ENCODE results near the gene AAK1. TPM values are rescaled to one million over a fixed set of nuclear protein-coding genes. Genes with fewer than 3 reads are reported as not detected.

The AAK1 gene
- total and polyA plus RNA-seq, 2 experiments from 2014 or later: 39.0 to 52.4 TPM

GRCh38 chr2:69687971-69688611 lies 44.6 kb upstream of the AAK1 start (continued):
- TF ChIP-seq, protein P1, sequence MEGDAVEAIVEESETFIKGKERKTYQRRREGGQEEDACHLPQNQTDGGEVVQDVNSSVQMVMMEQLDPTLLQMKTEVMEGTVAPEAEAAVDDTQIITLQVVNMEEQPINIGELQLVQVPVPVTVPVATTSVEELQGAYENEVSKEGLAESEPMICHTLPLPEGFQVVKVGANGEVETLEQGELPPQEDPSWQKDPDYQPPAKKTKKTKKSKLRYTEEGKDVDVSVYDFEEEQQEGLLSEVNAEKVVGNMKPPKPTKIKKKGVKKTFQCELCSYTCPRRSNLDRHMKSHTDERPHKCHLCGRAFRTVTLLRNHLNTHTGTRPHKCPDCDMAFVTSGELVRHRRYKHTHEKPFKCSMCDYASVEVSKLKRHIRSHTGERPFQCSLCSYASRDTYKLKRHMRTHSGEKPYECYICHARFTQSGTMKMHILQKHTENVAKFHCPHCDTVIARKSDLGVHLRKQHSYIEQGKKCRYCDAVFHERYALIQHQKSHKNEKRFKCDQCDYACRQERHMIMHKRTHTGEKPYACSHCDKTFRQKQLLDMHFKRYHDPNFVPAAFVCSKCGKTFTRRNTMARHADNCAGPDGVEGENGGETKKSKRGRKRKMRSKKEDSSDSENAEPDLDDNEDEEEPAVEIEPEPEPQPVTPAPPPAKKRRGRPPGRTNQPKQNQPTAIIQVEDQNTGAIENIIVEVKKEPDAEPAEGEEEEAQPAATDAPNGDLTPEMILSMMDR (conservative IDR thresholded peaks at IDR 0.05; ENCODE audit: low read depth in 2 of 2): no peak
- TF ChIP-seq POLR2AphosphoS5 (IDR thresholded peaks at IDR 0.05; ENCODE audit: low read depth) (no peak), EZH2 (IDR thresholded peaks at IDR 0.05; ENCODE audit: low read depth, unreplicated experiment) (no peak)
- TF ChIP-seq, protein P2, sequence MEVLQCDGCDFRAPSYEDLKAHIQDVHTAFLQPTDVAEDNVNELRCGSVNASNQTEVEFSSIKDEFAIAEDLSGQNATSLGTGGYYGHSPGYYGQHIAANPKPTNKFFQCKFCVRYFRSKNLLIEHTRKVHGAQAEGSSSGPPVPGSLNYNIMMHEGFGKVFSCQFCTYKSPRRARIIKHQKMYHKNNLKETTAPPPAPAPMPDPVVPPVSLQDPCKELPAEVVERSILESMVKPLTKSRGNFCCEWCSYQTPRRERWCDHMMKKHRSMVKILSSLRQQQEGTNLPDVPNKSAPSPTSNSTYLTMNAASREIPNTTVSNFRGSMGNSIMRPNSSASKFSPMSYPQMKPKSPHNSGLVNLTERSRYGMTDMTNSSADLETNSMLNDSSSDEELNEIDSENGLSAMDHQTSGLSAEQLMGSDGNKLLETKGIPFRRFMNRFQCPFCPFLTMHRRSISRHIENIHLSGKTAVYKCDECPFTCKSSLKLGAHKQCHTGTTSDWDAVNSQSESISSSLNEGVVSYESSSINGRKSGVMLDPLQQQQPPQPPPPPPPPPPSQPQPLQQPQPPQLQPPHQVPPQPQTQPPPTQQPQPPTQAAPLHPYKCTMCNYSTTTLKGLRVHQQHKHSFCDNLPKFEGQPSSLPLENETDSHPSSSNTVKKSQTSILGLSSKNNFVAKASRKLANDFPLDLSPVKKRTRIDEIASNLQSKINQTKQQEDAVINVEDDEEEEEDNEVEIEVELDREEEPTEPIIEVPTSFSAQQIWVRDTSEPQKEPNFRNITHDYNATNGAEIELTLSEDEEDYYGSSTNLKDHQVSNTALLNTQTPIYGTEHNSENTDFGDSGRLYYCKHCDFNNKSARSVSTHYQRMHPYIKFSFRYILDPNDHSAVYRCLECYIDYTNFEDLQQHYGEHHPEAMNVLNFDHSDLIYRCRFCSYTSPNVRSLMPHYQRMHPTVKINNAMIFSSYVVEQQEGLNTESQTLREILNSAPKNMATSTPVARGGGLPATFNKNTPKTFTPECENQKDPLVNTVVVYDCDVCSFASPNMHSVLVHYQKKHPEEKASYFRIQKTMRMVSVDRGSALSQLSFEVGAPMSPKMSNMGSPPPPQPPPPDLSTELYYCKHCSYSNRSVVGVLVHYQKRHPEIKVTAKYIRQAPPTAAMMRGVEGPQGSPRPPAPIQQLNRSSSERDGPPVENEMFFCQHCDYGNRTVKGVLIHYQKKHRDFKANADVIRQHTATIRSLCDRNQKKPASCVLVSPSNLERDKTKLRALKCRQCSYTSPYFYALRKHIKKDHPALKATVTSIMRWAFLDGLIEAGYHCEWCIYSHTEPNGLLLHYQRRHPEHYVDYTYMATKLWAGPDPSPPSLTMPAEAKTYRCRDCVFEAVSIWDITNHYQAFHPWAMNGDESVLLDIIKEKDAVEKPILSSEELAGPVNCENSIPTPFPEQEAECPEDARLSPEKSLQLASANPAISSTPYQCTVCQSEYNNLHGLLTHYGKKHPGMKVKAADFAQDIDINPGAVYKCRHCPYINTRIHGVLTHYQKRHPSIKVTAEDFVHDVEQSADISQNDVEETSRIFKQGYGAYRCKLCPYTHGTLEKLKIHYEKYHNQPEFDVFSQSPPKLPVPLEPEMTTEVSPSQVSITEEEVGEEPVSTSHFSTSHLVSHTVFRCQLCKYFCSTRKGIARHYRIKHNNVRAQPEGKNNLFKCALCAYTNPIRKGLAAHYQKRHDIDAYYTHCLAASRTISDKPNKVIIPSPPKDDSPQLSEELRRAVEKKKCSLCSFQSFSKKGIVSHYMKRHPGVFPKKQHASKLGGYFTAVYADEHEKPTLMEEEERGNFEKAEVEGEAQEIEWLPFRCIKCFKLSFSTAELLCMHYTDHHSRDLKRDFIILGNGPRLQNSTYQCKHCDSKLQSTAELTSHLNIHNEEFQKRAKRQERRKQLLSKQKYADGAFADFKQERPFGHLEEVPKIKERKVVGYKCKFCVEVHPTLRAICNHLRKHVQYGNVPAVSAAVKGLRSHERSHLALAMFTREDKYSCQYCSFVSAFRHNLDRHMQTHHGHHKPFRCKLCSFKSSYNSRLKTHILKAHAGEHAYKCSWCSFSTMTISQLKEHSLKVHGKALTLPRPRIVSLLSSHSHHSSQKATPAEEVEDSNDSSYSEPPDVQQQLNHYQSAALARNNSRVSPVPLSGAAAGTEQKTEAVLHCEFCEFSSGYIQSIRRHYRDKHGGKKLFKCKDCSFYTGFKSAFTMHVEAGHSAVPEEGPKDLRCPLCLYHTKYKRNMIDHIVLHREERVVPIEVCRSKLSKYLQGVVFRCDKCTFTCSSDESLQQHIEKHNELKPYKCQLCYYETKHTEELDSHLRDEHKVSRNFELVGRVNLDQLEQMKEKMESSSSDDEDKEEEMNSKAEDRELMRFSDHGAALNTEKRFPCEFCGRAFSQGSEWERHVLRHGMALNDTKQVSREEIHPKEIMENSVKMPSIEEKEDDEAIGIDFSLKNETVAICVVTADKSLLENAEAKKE (CRISPR knock-in tag; IDR thresholded peaks at IDR 0.05): no peak

DNA sequence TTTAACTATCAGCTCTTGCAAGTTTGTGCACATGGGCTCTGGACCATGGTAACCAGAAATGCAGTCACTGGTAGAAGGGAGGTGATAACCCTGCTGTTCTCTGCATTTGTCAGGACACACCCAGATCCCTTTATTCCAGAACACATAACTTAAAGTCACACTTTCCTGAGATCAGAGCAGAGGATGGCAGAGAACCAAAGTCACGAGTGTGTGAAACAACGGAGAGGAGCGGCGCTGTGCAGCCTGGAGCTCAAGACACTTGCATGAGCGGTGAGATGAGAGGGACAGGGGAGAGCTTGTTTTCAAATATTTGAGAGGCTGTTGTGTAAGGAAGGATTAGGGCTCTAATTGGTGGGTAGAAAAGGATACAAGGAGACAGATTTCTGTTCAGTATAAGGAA lies 43.3 kb upstream of the AAK1 start:
- Histone ChIP-seq H3K4me1 (ENCODE audit: insufficient read depth) (peaks cover 7% of the 10 kb centered on the region; the same call in 1 of the 2 replicates), H3K27me3 (ENCODE audit: insufficient read depth) (no peaks in the 10 kb centered on the region), H3K36me3 (ENCODE audit: insufficient read depth) (no peaks in the 10 kb centered on the region), H3K9me2 (ENCODE audit: insufficient read depth) (no peaks in the 10 kb centered on the region), H2AFZ (peak overlapping the region; percentile 40; the same call in 1 of the 2 replicates), H3F3A (replicated peaks; ENCODE audit: low read depth) (no peaks in the 10 kb centered on the region), H3K27ac (ENCODE audit: low read depth) (no peak overlapping the region), H3K4me3 (no peak overlapping the region), H3K79me2 (replicated peaks; ENCODE audit: insufficient read depth) (no peaks in the 10 kb centered on the region), H4K20me1 (replicated peaks; ENCODE audit: insufficient read depth) (no peaks in the 10 kb centered on the region), H3K4me2 (no peak overlapping the region)
- ATAC-seq (no peak), DNase-seq (ENCODE audit: low spot score) (no peak)
- no peaks in the 10 kb centered on the region for H3K27me3 Mint-ChIP-seq (ENCODE audit: insufficient read depth, low read depth, poor library complexity)
- no peak overlapping the region for H3K4me3 Mint-ChIP-seq
- no peaks in the 10 kb centered on the region for H3K36me3 Mint-ChIP-seq (ENCODE audit: low read depth)
- H3K9me3 Mint-ChIP-seq: no peaks in the 10 kb centered on the region
- H3K27ac Mint-ChIP-seq: no peak overlapping the region
- peaks cover 5% of the 10 kb centered on the region for H3K4me1 Mint-ChIP-seq
- TF ChIP-seq ETS1 (IDR thresholded peaks at IDR 0.05) (no peak), REST (IDR thresholded peaks at IDR 0.05; ENCODE audit: unreplicated experiment) (no peak), EZH2phosphoT487 (IDR thresholded peaks at IDR 0.05; ENCODE audit: unreplicated experiment) (no peak)
- TF ChIP-seq, protein P1 (conservative IDR thresholded peaks at IDR 0.05; ENCODE audit: low read depth in 2 of 2): no peak

Measured in GM23338 (cell line).